Mesenchymal stem cell (in vitro differentiated cells and primary cell): ENCODE measurements around the gene OLFM4.

ENCODE experiments used
- DNase-seq: peaks from one replicate; pipeline ENCODE4 v3.0.0-alpha.2; 2013
- H2AFZ ChIP-seq: one replicate; pipeline ENCODE4 v1.6.1; 2013; ENCODE audit warnings: low read depth, mild to moderate bottlenecking, control low read depth, inconsistent platforms, low read length, moderate library complexity
- H2AK5ac ChIP-seq: 2 replicates; pipeline ENCODE4 v1.6.1; 2013; ENCODE audit warnings: low read length, moderate library complexity, mild to moderate bottlenecking, inconsistent platforms; ENCODE audit not compliant: severe bottlenecking
- H2BK120ac ChIP-seq: one replicate; pipeline ENCODE4 v1.6.1; 2013; ENCODE audit warnings: low read depth, mild to moderate bottlenecking, inconsistent platforms, low read length, moderate library complexity
- H2BK12ac ChIP-seq, 2 experiments: one replicate each; pipeline ENCODE4 v1.6.1; 2013; ENCODE audit warnings: inconsistent platforms in 2 of 2, low read length in 2 of 2, mild to moderate bottlenecking in 2 of 2, moderate library complexity in 2 of 2, control low read depth in 1 of 2
- H2BK15ac ChIP-seq: one replicate; pipeline ENCODE4 v1.6.1; 2013; ENCODE audit warnings: mild to moderate bottlenecking, low read depth, inconsistent platforms; ENCODE audit not compliant: poor library complexity, severe bottlenecking
- H2BK5ac ChIP-seq: 2 replicates; pipeline ENCODE4 v1.6.1; 2013; ENCODE audit warnings: low read depth, mild to moderate bottlenecking, low read length, control low read depth, inconsistent platforms; ENCODE audit not compliant: poor library complexity, severe bottlenecking
- H3K14ac ChIP-seq, 2 experiments: one replicate each; pipeline ENCODE4 v1.6.1; 2013; ENCODE audit warnings: inconsistent platforms in 2 of 2, low read length in 2 of 2, control low read depth in 1 of 2, mild to moderate bottlenecking in 1 of 2, moderate library complexity in 1 of 2
- H3K18ac ChIP-seq, 2 experiments: one replicate each; pipeline ENCODE4 v1.6.1; 2013; ENCODE audit warnings: inconsistent platforms in 2 of 2, low read length in 2 of 2, control low read depth in 1 of 2, low read depth in 1 of 2, mild to moderate bottlenecking in 1 of 2
- H3K23ac ChIP-seq, 2 experiments: one replicate each; pipeline ENCODE4 v1.6.1; 2013; ENCODE audit warnings: inconsistent platforms in 2 of 2, low read length in 2 of 2, mild to moderate bottlenecking in 2 of 2, moderate library complexity in 2 of 2, control low read depth in 1 of 2
- H3K27ac ChIP-seq: 2 replicates; pipeline ENCODE4 v1.5.1; 2013; ENCODE audit warnings: mild to moderate bottlenecking, moderate library complexity, low read length, control low read depth, inconsistent platforms; ENCODE audit not compliant: poor library complexity, severe bottlenecking
- H3K27me3 ChIP-seq, 2 experiments: 2 replicates each; pipeline versions ENCODE4 v1.6.1 to v1.7.0; 2013; ENCODE audit warnings: low read length in 2 of 2, mild to moderate bottlenecking in 2 of 2, moderate library complexity in 2 of 2, control low read depth in 1 of 2, inconsistent platforms in 1 of 2; ENCODE audit not compliant: control insufficient read depth in 1 of 2, insufficient read depth in 1 of 2
- H3K36me3 ChIP-seq, 2 experiments: 2 replicates each; pipeline versions ENCODE4 v1.6.1 to v1.7.0; 2013; ENCODE audit warnings: low read length in 2 of 2, control low read depth in 1 of 2, inconsistent platforms in 1 of 2, low read depth in 1 of 2, mild to moderate bottlenecking in 1 of 2; ENCODE audit not compliant: insufficient read depth in 2 of 2, control insufficient read depth in 1 of 2
- H3K4ac ChIP-seq, 2 experiments: one replicate each; pipeline ENCODE4 v1.6.1; 2013; ENCODE audit warnings: inconsistent platforms in 2 of 2, low read length in 2 of 2, mild to moderate bottlenecking in 2 of 2, moderate library complexity in 2 of 2, control low read depth in 1 of 2, low read depth in 1 of 2
- H3K4me1 ChIP-seq: 2 replicates; pipeline ENCODE4 v1.6.1; 2013; ENCODE audit warnings: low read depth, low read length, control low read depth; ENCODE audit not compliant: control insufficient read depth, insufficient read depth
- H3K4me2 ChIP-seq: 2 replicates; pipeline ENCODE4 v1.6.1; 2013; ENCODE audit warnings: low read length, mild to moderate bottlenecking, inconsistent platforms; ENCODE audit not compliant: poor library complexity, severe bottlenecking
- H3K4me3 ChIP-seq, 2 experiments: 2 replicates each; pipeline versions ENCODE4 v1.5.1 to v1.7.0; 2013; ENCODE audit warnings: low read length in 2 of 2, mild to moderate bottlenecking in 2 of 2, control low read depth in 1 of 2, low read depth in 1 of 2; ENCODE audit not compliant: insufficient read depth in 1 of 2
- H3K79me1 ChIP-seq: replicated peaks from 2 replicates; pipeline ENCODE4 v1.6.1; 2013; ENCODE audit warnings: mild to moderate bottlenecking, control low read depth, low read length, inconsistent platforms; ENCODE audit not compliant: poor library complexity, severe bottlenecking
- H3K9ac ChIP-seq: 2 replicates; pipeline ENCODE4 v1.7.0; 2013; ENCODE audit warnings: mild to moderate bottlenecking, low read length, moderate library complexity
- H3K9me3 ChIP-seq: 2 replicates; pipeline ENCODE4 v1.7.0; 2013; ENCODE audit warnings: mild to moderate bottlenecking, low read length; ENCODE audit not compliant: control insufficient read depth
- H4K8ac ChIP-seq: one replicate; pipeline ENCODE4 v1.6.1; 2013; ENCODE audit warnings: inconsistent platforms, mild to moderate bottlenecking, low read length, moderate library complexity
- H4K91ac ChIP-seq: one replicate; pipeline ENCODE4 v1.6.1; 2013; ENCODE audit warnings: mild to moderate bottlenecking, low read length, inconsistent platforms
- WGBS: methylation state at CpG from one replicate; pipeline ENCODE4 v1.1.7; 2013; ENCODE audit warnings: mixed read lengths; 5-methylcytosine and 5-hydroxymethylcytosine counted together

Gene OLFM4

DNA sequence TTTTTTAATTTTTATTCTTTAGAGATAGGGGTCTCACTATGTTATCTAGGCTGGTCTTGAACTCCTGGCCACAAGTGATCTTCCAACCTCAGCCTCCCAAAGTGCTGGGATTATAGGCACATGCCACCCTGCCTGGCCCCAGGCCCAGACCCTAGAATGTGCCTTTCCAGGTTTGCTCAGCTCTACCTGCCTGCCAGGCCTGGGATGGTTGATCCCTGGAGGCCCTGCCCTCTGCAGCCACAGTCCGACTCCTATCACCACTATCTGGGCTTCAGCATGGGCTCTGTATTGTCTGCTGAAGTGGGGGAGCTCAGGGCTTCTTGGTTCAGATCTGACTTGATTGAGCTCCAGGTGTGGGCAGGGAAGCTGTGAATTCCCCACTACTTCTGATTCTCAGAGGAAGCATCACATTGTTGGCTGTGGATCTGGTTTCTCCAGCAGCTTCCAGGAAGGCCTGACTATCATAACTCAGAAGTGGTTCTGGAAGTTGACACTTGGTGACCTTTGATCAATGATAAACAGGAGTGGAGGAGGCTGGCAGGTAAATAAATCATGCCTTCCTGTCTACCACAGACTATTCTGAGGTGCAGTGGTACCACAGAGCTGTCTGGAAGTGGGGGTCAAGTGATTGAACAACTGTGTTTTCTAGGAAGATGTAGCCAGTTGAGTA lies 71.9 kb downstream of the OLFM4 start:
- H4K91ac ChIP-seq = no peak overlapping the region
- H2BK15ac ChIP-seq = no peak overlapping the region
- no peak overlapping the region for H3K23ac ChIP-seq
- no peaks in the 10 kb centered on the region for H3K27me3 ChIP-seq
- no peaks in the 10 kb centered on the region for H3K79me1 ChIP-seq
- no peaks in the 10 kb centered on the region for H3K4me1 ChIP-seq
- 40% methylated on average over 1 of the region's 1 CpG for WGBS
- no peak overlapping the region for H3K27ac ChIP-seq
- no peak overlapping the region for H2BK120ac ChIP-seq
- H4K8ac ChIP-seq = no peak overlapping the region
- no peak overlapping the region for H2BK12ac ChIP-seq
- no peak overlapping the region for H2AFZ ChIP-seq
- no peaks in the 10 kb centered on the region for H3K36me3 ChIP-seq
- no peak overlapping the region for H3K14ac ChIP-seq
- no peak overlapping the region for H3K4me3 ChIP-seq
- H3K9me3 ChIP-seq = no peaks in the 10 kb centered on the region
- no peak overlapping the region for H2BK5ac ChIP-seq
- no peak overlapping the region for H3K4me2 ChIP-seq
- DNase-seq = no peak
- no peak overlapping the region for H2AK5ac ChIP-seq
- no peak overlapping the region for H3K18ac ChIP-seq
- H3K9ac ChIP-seq = no peak overlapping the region
- no peak overlapping the region for H3K4ac ChIP-seq
